Measurements from ENCODE around the gene SH3BGRL3. TPM values are rescaled to one million over a fixed set of nuclear protein-coding genes. Genes with fewer than 3 reads are reported as not detected.

Gene SH3BGRL3
- total and polyA plus RNA-seq, 4 donors: 17.2 to 437 (median 333) TPM

GRCh38 chr1:26275580-26276431 lies 4.1 kb upstream of the SH3BGRL3 start:
- Histone ChIP-seq H3K9me3 (ENCODE audit: control insufficient read depth in 4 of 4, insufficient read depth in 3 of 4, low read length in 3 of 4) (no peaks in the 10 kb centered on the region), H3K4me1 (ENCODE audit: control insufficient read depth in 5 of 5, insufficient read depth in 5 of 5, low read length in 5 of 5) (peaks cover 5 to 26% (median 21%) of the 10 kb centered on the region in 5 donors), H3K27ac (ENCODE audit: low read depth in 1 of 2, low read length in 1 of 2) (peak overlapping the region; percentile 67 to 96), H3K9ac (ENCODE audit: insufficient read depth in 1 of 2, low read length in 2 of 2) (no peak overlapping the region), H3K36me3 (ENCODE audit: control insufficient read depth in 4 of 4, insufficient read depth in 4 of 4, low read length in 4 of 4) (peaks cover 0 to 22% (median 11%) of the 10 kb centered on the region in 4 donors), H3K27me3 (ENCODE audit: control insufficient read depth in 3 of 3, insufficient read depth in 3 of 3, low read length in 2 of 3) (no peaks in the 10 kb centered on the region), H3K4me3 (no peak overlapping the region)
- DNase-seq (peak; percentile 79 to 87 (median 87)), ATAC-seq (ENCODE audit: insufficient read depth, low FRiP score) (peak; percentile 49)
- 25 to 34% methylated on average over 3 of the region's 3 CpGs for WGBS, 2 donors
- TF ChIP-seq CTCF (IDR thresholded peaks at IDR 0.05; ENCODE audit: control extremely low read depth, extremely low read depth): peak; percentile 85

- H3K27me3 ChIP-seq (ENCODE audit: control insufficient read depth in 3 of 3, insufficient read depth in 3 of 3, low read length in 2 of 3): no peaks in the 10 kb centered on the region
- no peak for ATAC-seq (ENCODE audit: insufficient read depth, low FRiP score)
- H3K36me3 ChIP-seq (ENCODE audit: control insufficient read depth in 4 of 4, insufficient read depth in 4 of 4, low read length in 4 of 4): peaks cover 0 to 20% (median 10%) of the 10 kb centered on the region in 4 donors
- peak overlapping the region; percentile 67 to 96 for H3K27ac ChIP-seq (ENCODE audit: low read depth in 1 of 2, low read length in 1 of 2)
- TF ChIP-seq CTCF (IDR thresholded peaks at IDR 0.05; ENCODE audit: control extremely low read depth, extremely low read depth): no peak
- peaks cover 5 to 32% (median 26%) of the 10 kb centered on the region in 5 donors for H3K4me1 ChIP-seq (ENCODE audit: control insufficient read depth in 5 of 5, insufficient read depth in 5 of 5, low read length in 5 of 5)
- H3K4me3 ChIP-seq: no peak overlapping the region
- 68 to 69% methylated on average over 2 of the region's 2 CpGs for WGBS, 2 donors
- H3K9ac ChIP-seq (ENCODE audit: insufficient read depth in 1 of 2, low read length in 2 of 2): no peak overlapping the region
- DNase-seq: no peak
- no peaks in the 10 kb centered on the region for H3K9me3 ChIP-seq (ENCODE audit: control insufficient read depth in 4 of 4, insufficient read depth in 3 of 4, low read length in 3 of 4)
Measured at GRCh38 chr1:26276432-26276838, 3.5 kb upstream of the SH3BGRL3 start.

GRCh38 chr1:26277261-26277661 lies 2.6 kb upstream of the SH3BGRL3 start:
- 67 to 83% methylated on average over 3 of the region's 3 CpGs for WGBS, 2 donors
- Histone ChIP-seq H3K9ac (ENCODE audit: insufficient read depth in 1 of 2, low read length in 2 of 2) (no peak overlapping the region), H3K27ac (ENCODE audit: low read depth in 1 of 2, low read length in 1 of 2) (peak overlapping the region; percentile 63 to 96), H3K27me3 (ENCODE audit: control insufficient read depth in 3 of 3, insufficient read depth in 3 of 3, low read length in 2 of 3) (no peaks in the 10 kb centered on the region), H3K4me3 (no peak overlapping the region), H3K9me3 (ENCODE audit: control insufficient read depth in 4 of 4, insufficient read depth in 3 of 4, low read length in 3 of 4) (no peaks in the 10 kb centered on the region), H3K36me3 (ENCODE audit: control insufficient read depth in 4 of 4, insufficient read depth in 4 of 4, low read length in 4 of 4) (peaks cover 0 to 13% (median 7%) of the 10 kb centered on the region in 4 donors), H3K4me1 (ENCODE audit: control insufficient read depth in 5 of 5, insufficient read depth in 5 of 5, low read length in 5 of 5) (peaks cover 9 to 38% (median 29%) of the 10 kb centered on the region in 5 donors)
- ATAC-seq (ENCODE audit: insufficient read depth, low FRiP score) (no peak), DNase-seq (no peak)
- no peak for TF ChIP-seq CTCF (IDR thresholded peaks at IDR 0.05; ENCODE audit: control extremely low read depth, extremely low read depth)

Data from lung (tissue), 12 donors.